Measurements from ENCODE around the gene PLGRKT. TPM values are rescaled to one million over a fixed set of nuclear protein-coding genes. Genes with fewer than 3 reads are reported as not detected.

The PLGRKT gene
- 15.4 and 16.8 TPM in 2 replicates for total RNA-seq
- polyA plus RNA-seq, result 35.4 and 37.1 TPM in 2 replicates

- H3K27me3 ChIP-seq, result no peaks in the 10 kb centered on the region
- peaks cover 5% of the 10 kb centered on the region for H3K4me1 ChIP-seq (ENCODE audit: low read depth)
- H3K4me3 ChIP-seq, result peak within 1 kb of the TSS; percentile 68
- peak; percentile 95 to 96 for DNase-seq (ENCODE audit: low read depth in 1 of 2, low spot score in 1 of 2)
- no peaks in the 10 kb centered on the region for H3K9me3 ChIP-seq (ENCODE audit: low read depth)
- TF ChIP-seq CTCF (IDR thresholded peaks at IDR 0.05; ENCODE audit: low read depth, low read length), result peak; percentile 24
- H3K36me3 ChIP-seq, result no peaks in the 10 kb centered on the region
- peak within 1 kb of the TSS; percentile 87 for H3K27ac ChIP-seq
These were observed at the start of gene PLGRKT for GRCh38 chr9:5437254-5438216. Gene PLGRKT, minus strand, starts transcription at chr9:5437925. Its CDS starts 5,948 bp downstream, at chr9:5431977.

- Histone ChIP-seq H3K27ac (no peak overlapping the region), H3K27me3 (no peaks in the 10 kb centered on the region), H3K9me3 (ENCODE audit: low read depth) (no peaks in the 10 kb centered on the region), H3K36me3 (no peaks in the 10 kb centered on the region), H3K4me3 (no peak overlapping the region), H3K4me1 (ENCODE audit: low read depth) (no peaks in the 10 kb centered on the region)
- no peak for TF ChIP-seq CTCF (IDR thresholded peaks at IDR 0.05; ENCODE audit: low read depth, low read length)
- no peak for DNase-seq (ENCODE audit: low read depth in 1 of 2, low spot score in 1 of 2)
These were observed 49.3 kb upstream of the PLGRKT start for GRCh38 chr9:5486988-5487387.

GRCh38 chr9:5485378-5486085, 47.8 kb upstream of the PLGRKT start:
- TF ChIP-seq CTCF (IDR thresholded peaks at IDR 0.05; ENCODE audit: low read depth, low read length), result no peak
- Histone ChIP-seq H3K36me3 (no peaks in the 10 kb centered on the region), H3K27me3 (no peaks in the 10 kb centered on the region), H3K27ac (no peak overlapping the region), H3K4me3 (no peak overlapping the region), H3K9me3 (ENCODE audit: low read depth) (no peaks in the 10 kb centered on the region), H3K4me1 (ENCODE audit: low read depth) (no peaks in the 10 kb centered on the region)
- DNase-seq (ENCODE audit: low read depth in 1 of 2, low spot score in 1 of 2), result no peak

GRCh38 chr9:5483306-5483705, 45.6 kb upstream of the PLGRKT start:
- H3K36me3 ChIP-seq, result no peaks in the 10 kb centered on the region
- no peak overlapping the region for H3K27ac ChIP-seq
- no peaks in the 10 kb centered on the region for H3K4me1 ChIP-seq (ENCODE audit: low read depth)
- TF ChIP-seq CTCF (IDR thresholded peaks at IDR 0.05; ENCODE audit: low read depth, low read length), result no peak
- H3K4me3 ChIP-seq, result no peak overlapping the region
- H3K9me3 ChIP-seq (ENCODE audit: low read depth), result no peaks in the 10 kb centered on the region
- no peak for DNase-seq (ENCODE audit: low read depth in 1 of 2, low spot score in 1 of 2)
- H3K27me3 ChIP-seq, result no peaks in the 10 kb centered on the region

- Histone ChIP-seq H3K27me3 (no peaks in the 10 kb centered on the region), H3K9me3 (ENCODE audit: low read depth) (no peaks in the 10 kb centered on the region), H3K36me3 (no peaks in the 10 kb centered on the region), H3K4me1 (ENCODE audit: low read depth) (no peaks in the 10 kb centered on the region), H3K4me3 (no peak overlapping the region), H3K27ac (no peak overlapping the region)
- DNase-seq (ENCODE audit: low read depth in 1 of 2, low spot score in 1 of 2), result no peak
- TF ChIP-seq CTCF (IDR thresholded peaks at IDR 0.05; ENCODE audit: low read depth, low read length), result no peak
These were observed 44.5 kb upstream of the PLGRKT start for GRCh38 chr9:5482194-5482593.
